ENCODE measurements around the gene PPP1R1C.
A peak's percentile ranks its signal among the peaks of the same experiment; 100 is the strongest.

The PPP1R1C gene

DNA sequence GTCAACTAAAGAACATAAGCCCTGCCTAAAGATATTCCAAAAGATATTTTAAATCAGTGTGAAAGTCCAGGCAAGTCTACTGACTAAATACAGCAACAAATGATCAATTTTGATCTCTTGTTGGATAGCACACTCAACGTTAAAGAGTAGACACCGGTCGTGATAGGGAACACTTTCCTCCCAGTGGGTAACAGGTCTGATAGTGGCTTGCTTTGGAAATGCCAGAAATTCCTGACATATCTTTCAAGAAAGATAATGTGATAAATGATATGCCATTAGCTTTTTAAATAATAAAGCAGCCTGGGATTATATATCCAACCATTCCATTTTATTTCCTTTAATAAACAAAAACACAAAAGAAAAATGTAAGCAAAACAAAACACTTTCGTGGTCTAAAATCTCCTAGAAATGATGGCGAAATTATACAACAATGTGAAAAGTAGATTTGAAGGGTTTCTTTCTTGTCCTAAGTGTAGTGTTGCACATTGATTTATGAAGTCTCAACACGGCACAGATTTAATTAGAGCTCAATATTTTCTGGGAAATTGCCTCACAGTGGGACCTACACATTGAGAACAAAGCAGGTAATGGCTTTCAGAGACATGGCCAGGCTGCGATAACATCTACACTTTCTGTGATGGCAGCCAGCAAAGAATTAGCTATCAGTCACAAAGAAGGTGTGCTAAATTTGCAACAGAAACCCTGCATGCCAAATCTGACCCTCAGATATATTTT is 158.6 kb downstream of the PPP1R1C start:
- Histone ChIP-seq H3K4me3 (no peak overlapping the region), H3K4me1 (peaks cover 0 to 37% (median 13%) of the 10 kb centered on the region in 4 donors), H3K9me3 (no peaks in the 10 kb centered on the region), H3K36me3 (no peaks in the 10 kb centered on the region), H3K27me3 (no peaks in the 10 kb centered on the region), H3K27ac (no peak overlapping the region)
- no peak for DNase-seq
- intact Hi-C loops (cut with DNase I; ENCODE audit: low total_unique reads): no loop called here
- TF ChIP-seq, protein P1, sequence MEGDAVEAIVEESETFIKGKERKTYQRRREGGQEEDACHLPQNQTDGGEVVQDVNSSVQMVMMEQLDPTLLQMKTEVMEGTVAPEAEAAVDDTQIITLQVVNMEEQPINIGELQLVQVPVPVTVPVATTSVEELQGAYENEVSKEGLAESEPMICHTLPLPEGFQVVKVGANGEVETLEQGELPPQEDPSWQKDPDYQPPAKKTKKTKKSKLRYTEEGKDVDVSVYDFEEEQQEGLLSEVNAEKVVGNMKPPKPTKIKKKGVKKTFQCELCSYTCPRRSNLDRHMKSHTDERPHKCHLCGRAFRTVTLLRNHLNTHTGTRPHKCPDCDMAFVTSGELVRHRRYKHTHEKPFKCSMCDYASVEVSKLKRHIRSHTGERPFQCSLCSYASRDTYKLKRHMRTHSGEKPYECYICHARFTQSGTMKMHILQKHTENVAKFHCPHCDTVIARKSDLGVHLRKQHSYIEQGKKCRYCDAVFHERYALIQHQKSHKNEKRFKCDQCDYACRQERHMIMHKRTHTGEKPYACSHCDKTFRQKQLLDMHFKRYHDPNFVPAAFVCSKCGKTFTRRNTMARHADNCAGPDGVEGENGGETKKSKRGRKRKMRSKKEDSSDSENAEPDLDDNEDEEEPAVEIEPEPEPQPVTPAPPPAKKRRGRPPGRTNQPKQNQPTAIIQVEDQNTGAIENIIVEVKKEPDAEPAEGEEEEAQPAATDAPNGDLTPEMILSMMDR (IDR thresholded peaks at IDR 0.05): no peak

DNA sequence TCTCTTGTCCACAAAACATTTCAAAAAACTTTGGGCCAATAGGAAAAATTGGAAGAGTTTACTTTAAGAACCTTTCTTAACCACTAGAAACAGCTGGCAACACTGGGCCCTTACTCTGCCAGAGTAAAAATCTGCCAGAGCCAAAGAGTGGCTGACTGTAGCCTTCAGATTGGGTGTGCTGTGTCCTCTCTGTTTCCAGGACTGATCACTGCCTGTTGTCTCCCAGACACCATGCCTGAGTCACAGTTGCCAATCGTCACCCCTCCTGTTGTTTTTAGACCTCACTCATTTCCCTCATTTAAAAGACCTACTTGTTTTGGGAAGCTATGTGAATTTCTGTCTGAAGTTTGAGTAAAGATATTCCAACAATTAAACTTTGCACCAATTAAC is 159.1 kb downstream of the PPP1R1C start:
- Histone ChIP-seq H3K4me3 (no peak overlapping the region), H3K27ac (peak overlapping the region; percentile 21 to 38), H3K9me3 (no peaks in the 10 kb centered on the region), H3K4me1 (peaks cover 0 to 39% (median 13%) of the 10 kb centered on the region in 4 donors), H3K36me3 (no peaks in the 10 kb centered on the region), H3K27me3 (no peaks in the 10 kb centered on the region)
- no peak for DNase-seq
- intact Hi-C loops (cut with DNase I; ENCODE audit: low total_unique reads): no loop called here
- TF ChIP-seq, protein P1 (IDR thresholded peaks at IDR 0.05): no peak

- H3K4me3 ChIP-seq: no peak overlapping the region
- TF ChIP-seq, protein P1 (IDR thresholded peaks at IDR 0.05): no peak
- no peaks in the 10 kb centered on the region for H3K36me3 ChIP-seq
- H3K4me1 ChIP-seq: peaks cover 0 to 39% (median 13%) of the 10 kb centered on the region in 4 donors
- H3K27me3 ChIP-seq: no peaks in the 10 kb centered on the region
- peak overlapping the region; percentile 42 to 52 for H3K27ac ChIP-seq
- peak; percentile 32 to 71 for DNase-seq
- intact Hi-C loops (cut with DNase I; ENCODE audit: low total_unique reads): no loop called here
- H3K9me3 ChIP-seq: no peaks in the 10 kb centered on the region
These were observed 162.7 kb downstream of the PPP1R1C start for GRCh38 chr2:182148344-182148743.

DNA sequence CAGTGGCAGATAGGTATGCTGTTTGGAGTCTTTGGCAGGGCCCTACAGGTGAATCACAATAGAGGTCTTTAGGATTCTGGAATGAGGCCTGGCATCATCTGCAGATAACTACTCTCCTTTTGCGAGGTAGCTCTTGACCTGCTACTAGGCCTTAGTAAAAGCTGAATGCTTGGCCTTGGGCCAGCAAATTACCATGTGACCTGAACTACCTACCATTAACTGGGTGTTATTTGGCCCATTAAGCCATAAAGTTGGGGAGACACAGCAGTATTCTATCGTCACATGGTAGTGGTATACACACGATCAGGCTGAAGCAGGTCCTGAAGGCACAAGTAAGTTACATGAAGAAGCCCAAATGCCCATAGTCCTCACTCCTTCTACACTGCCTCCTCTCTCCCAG is 178.2 kb downstream of the PPP1R1C start:
- no peak for DNase-seq
- no peaks in the 10 kb centered on the region for H3K9me3 ChIP-seq
- no peak overlapping the region for H3K27ac ChIP-seq
- H3K4me3 ChIP-seq: no peak overlapping the region
- TF ChIP-seq, protein P1 (IDR thresholded peaks at IDR 0.05): no peak
- no peaks in the 10 kb centered on the region for H3K36me3 ChIP-seq
- H3K4me1 ChIP-seq: peaks cover 0 to 43% (median 9%) of the 10 kb centered on the region in 4 donors
- H3K27me3 ChIP-seq: no peaks in the 10 kb centered on the region
- intact Hi-C loops (cut with DNase I; ENCODE audit: low total_unique reads): no loop called here

GRCh38 chr2:182164686-182165085 is 179.0 kb downstream of the PPP1R1C start:
- Histone ChIP-seq H3K4me1 (peaks cover 0 to 43% (median 9%) of the 10 kb centered on the region in 4 donors), H3K9me3 (no peaks in the 10 kb centered on the region), H3K27me3 (no peaks in the 10 kb centered on the region), H3K36me3 (no peaks in the 10 kb centered on the region), H3K4me3 (no peak overlapping the region), H3K27ac (peak overlapping the region; percentile 37 to 45)
- TF ChIP-seq, protein P1 (IDR thresholded peaks at IDR 0.05): no peak
- DNase-seq: no peak
- intact Hi-C loops (cut with DNase I; ENCODE audit: low total_unique reads): no loop called here

All from tibial artery (tissue), 4 donors.